ENCODE measurements around the gene INTS14.
A peak's percentile ranks its signal among the peaks of the same experiment; 100 is the strongest.

Gene INTS14

GRCh38 chr15:65530318-65531111, 80.4 kb downstream of the INTS14 start, which contains the start of gene HACD3:
Gene HACD3 (plus strand): TSS chr15:65530463. CDS start chr15:65530632, 169 bp downstream.
- DNase-seq: peak; percentile 82 to 91 (median 85)

- DNase-seq: no peak
Measured at GRCh38 chr15:65529762-65530317, 81.1 kb downstream of the INTS14 start.

All from T-helper 2 cell (primary cell).